GM23248 (cell line): ENCODE results near the gene PRKCA. TPM values are rescaled to one million over a fixed set of nuclear protein-coding genes. Genes with fewer than 3 reads are reported as not detected.
A peak's percentile ranks its signal among the peaks of the same experiment; 100 is the strongest.

Experiments
- DNase-seq: peaks from one replicate; pipeline ENCODE4 v3.0.0-alpha.2; 2015
- H2AFZ ChIP-seq: fragments of 200-600 bp; sonication (generic); 2 replicates; pipeline ENCODE4 v1.6.1; 2016; ENCODE audit warnings: antibody characterized with exemption
- H3F3A ChIP-seq: fragments of 200-600 bp; sonication (generic); 2 replicates; pipeline ENCODE4 v1.6.1; 2016; ENCODE audit warnings: mild to moderate bottlenecking, antibody characterized with exemption, mixed run types; ENCODE audit not compliant: insufficient read depth
- H3K27ac ChIP-seq: fragments of 200-600 bp; sonication (generic); 2 replicates; pipeline ENCODE4 v1.5.1; 2016; ENCODE audit warnings: mild to moderate bottlenecking
- H3K27me3 ChIP-seq: fragments of 200-600 bp; sonication (generic); replicated peaks from 2 replicates; pipeline ENCODE4 v1.6.1; 2016; ENCODE audit warnings: mild to moderate bottlenecking; ENCODE audit not compliant: insufficient read depth
- H3K36me3 ChIP-seq: fragments of 200-600 bp; sonication (generic); 2 replicates; pipeline ENCODE4 v1.6.1; 2016; ENCODE audit warnings: low read depth, mild to moderate bottlenecking
- H3K4me1 ChIP-seq: fragments of 200-600 bp; sonication (generic); 2 replicates; pipeline ENCODE4 v1.6.1; 2016; ENCODE audit warnings: mild to moderate bottlenecking; ENCODE audit not compliant: insufficient read depth
- H3K4me2 ChIP-seq: fragments of 200-600 bp; sonication (generic); one replicate; pipeline ENCODE4 v1.6.1; 2016; ENCODE audit warnings: mild to moderate bottlenecking; ENCODE audit not compliant: unreplicated experiment
- H3K4me3 ChIP-seq: fragments of 200-600 bp; sonication (generic); 2 replicates; pipeline ENCODE4 v1.5.1; 2016; ENCODE audit warnings: mild to moderate bottlenecking
- H3K79me2 ChIP-seq: fragments of 200-600 bp; sonication (generic); 2 replicates; pipeline ENCODE4 v1.6.1; 2016; ENCODE audit warnings: mild to moderate bottlenecking; ENCODE audit not compliant: insufficient read depth
- H3K9ac ChIP-seq: fragments of 200-600 bp; sonication (generic); 2 replicates; pipeline ENCODE4 v1.6.1; 2016; ENCODE audit warnings: mild to moderate bottlenecking
- H3K9me2 ChIP-seq: fragments of 200-600 bp; sonication (generic); 2 replicates; pipeline ENCODE4 v1.6.1; 2016; ENCODE audit warnings: mixed run types, mild to moderate bottlenecking, moderate library complexity; ENCODE audit not compliant: insufficient read depth
- H3K9me3 ChIP-seq: fragments of 200-600 bp; sonication (generic); one replicate; pipeline ENCODE4 v1.6.1; 2017; ENCODE audit warnings: low read depth
- H4K20me1 ChIP-seq: fragments of 200-600 bp; sonication (generic); 2 replicates; pipeline ENCODE4 v1.6.0; 2016; ENCODE audit not compliant: insufficient read depth
- EZH2 ChIP-seq: fragments of 200-600 bp; sonication (generic); IDR thresholded peaks from 2 replicates; pipeline ENCODE4 v1.6.1; 2018; ENCODE audit warnings: antibody characterized with exemption, mild to moderate bottlenecking; ENCODE audit not compliant: insufficient read depth, poor library complexity, severe bottlenecking
- EZH2phosphoT487 ChIP-seq: fragments of 200-600 bp; sonication (generic); IDR thresholded peaks from 2 replicates; pipeline ENCODE4 v1.6.1; 2018; ENCODE audit warnings: antibody characterized with exemption, moderate library complexity, mild to moderate bottlenecking, low read depth; ENCODE audit not compliant: insufficient read depth
- WGBS, 2 experiments: methylation state at CpG; one replicate each; pipeline ENCODE4 v1.1.6; 2015 to 2017; ENCODE audit warnings: low lambda C conversion rate in 2 of 2, low coverage in 1 of 2; ENCODE audit errors: missing lambda C conversion rate in 2 of 2; 5-methylcytosine and 5-hydroxymethylcytosine counted together
- in situ Hi-C: fragments of 300-500 bp; cut with MboI; formaldehyde crosslinking; loops from 2 replicates; pipeline ENCODE4 v1.15.0; 2020
- polyA plus RNA-seq: library from polyadenylated mRNA; unstranded; fragments of >200 nt; fragmentation: Nextera tagmentation; extraction: Ambion mirVana; gene quantifications from 2 replicates; pipeline ENCODE4 v1.2.1, GENCODE V29; 2016
- total RNA-seq: library from RNA; depleted of rRNA; stranded (reverse); fragments of >200 nt; shearing (Covaris generic); gene quantifications from 2 replicates; pipeline ENCODE4 v1.2.3, GENCODE V29; 2014

PRKCA gene
- total and polyA plus RNA-seq, 2 experiments from 2014 or later: 17.3 to 28.5 TPM

DNA sequence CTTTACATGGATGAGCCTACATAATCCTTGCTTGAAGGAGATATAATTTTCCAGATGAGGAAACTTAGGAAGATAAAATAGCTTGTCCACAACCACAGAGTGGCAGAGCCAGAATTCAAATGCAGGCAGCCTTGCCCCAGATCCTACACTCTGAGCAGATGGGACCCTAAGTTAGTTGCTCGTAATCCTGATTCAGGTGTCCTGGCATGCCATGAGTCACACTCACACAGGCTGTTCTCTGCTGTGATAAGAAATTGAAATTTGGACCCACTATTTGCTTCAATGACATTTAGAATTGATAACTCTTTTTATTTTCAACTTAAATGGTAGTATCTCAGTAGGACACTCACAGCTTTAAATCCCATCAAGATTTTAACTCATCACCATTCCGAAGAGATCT, 381.8 kb downstream of the PRKCA start:
- no peak overlapping the region for H3K9ac ChIP-seq
- peaks cover 7% of the 10 kb centered on the region; the same call in 1 of the 2 replicates for H3K79me2 ChIP-seq
- no peaks in the 10 kb centered on the region for H3K4me1 ChIP-seq
- no peak overlapping the region for H3K27ac ChIP-seq
- H3K4me2 ChIP-seq: no peak overlapping the region
- H3K27me3 ChIP-seq: no peaks in the 10 kb centered on the region
- WGBS, 2 experiments: 94% methylated on average over 2 of the region's 2 CpGs
- peaks cover 12% of the 10 kb centered on the region for H4K20me1 ChIP-seq
- H3K9me2 ChIP-seq: no peaks in the 10 kb centered on the region
- in situ Hi-C loops: loop anchor here (25.0 kb wide), 2 partner anchors 222 to 1422 kb away; no protein-coding TSS in a partner anchor
- no peaks in the 10 kb centered on the region for H3K9me3 ChIP-seq
- no peak overlapping the region for H3K4me3 ChIP-seq
- H3F3A ChIP-seq: peaks cover 11% of the 10 kb centered on the region; the same call in 1 of the 2 replicates
- H3K36me3 ChIP-seq: peaks cover 21% of the 10 kb centered on the region
- TF ChIP-seq EZH2: no peak
- no peak for TF ChIP-seq EZH2phosphoT487
- no peak overlapping the region for H2AFZ ChIP-seq
- peak; percentile 8 for DNase-seq

DNA sequence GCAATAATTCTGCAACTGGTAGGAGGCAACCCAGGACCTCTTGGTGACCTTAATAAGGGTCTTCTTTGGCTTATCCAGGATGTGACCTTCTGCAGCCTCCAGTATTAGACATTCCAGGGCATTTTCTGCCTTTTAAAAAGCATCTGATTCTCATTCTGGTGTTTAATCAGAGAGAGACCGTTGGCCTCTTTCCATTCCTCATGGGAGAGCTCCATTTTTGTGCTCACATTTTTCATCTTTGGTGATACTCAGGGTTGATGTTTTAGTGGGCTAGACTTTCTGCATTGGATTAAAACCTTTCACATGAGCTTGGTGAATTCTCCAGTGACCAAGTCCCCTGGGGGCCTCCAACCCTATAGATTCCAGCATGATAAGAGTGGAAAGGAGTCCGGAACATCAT, 382.3 kb downstream of the PRKCA start:
- 71 to 91% methylated on average over 2 of the region's 2 CpGs for WGBS, 2 experiments
- Histone ChIP-seq H3K27me3 (no peaks in the 10 kb centered on the region), H3K79me2 (peaks cover 7% of the 10 kb centered on the region; the same call in 1 of the 2 replicates), H3K9ac (no peak overlapping the region), H3F3A (0 out of 2 replicates have a peak, but pooled peaks cover 6% of the 10 kb centered on the region), H3K4me1 (no peaks in the 10 kb centered on the region), H3K9me3 (no peaks in the 10 kb centered on the region), H3K36me3 (peaks cover 26% of the 10 kb centered on the region), H4K20me1 (peaks cover 9% of the 10 kb centered on the region), H3K4me3 (no peak overlapping the region), H3K4me2 (no peak overlapping the region), H3K9me2 (no peaks in the 10 kb centered on the region), H3K27ac (no peak overlapping the region), H2AFZ (no peak overlapping the region)
- in situ Hi-C loops: loop anchor here (25.0 kb wide), 2 partner anchors 222 to 1422 kb away; no protein-coding TSS in a partner anchor
- DNase-seq: no peak
- TF ChIP-seq EZH2: no peak

DNA sequence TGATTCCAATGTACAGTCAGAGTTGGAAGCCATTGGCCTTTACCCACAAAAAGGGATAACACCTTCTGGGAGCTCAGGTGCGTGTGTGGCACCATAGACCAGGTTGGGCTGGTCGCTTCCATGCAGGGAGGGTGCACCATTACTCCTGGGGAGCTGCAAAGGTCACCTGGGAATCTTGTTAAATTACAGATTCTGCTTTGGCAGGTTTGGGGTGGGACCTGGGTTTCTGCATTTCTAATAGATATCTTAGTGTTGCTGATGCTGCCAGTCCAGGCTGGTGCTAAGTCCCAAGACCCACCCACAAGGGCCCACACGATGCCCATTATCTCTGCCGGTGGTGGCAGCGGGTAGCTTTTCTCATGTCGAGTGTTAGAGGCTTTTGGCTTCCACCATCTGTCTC, 384.2 kb downstream of the PRKCA start:
- no peaks in the 10 kb centered on the region for H3K9me2 ChIP-seq
- no peaks in the 10 kb centered on the region for H3K27me3 ChIP-seq
- in situ Hi-C loops: loop anchor here (25.0 kb wide), 2 partner anchors 224 to 1424 kb away; no protein-coding TSS in a partner anchor
- H4K20me1 ChIP-seq: peaks cover 3% of the 10 kb centered on the region; the same call in 1 of the 2 replicates
- DNase-seq: no peak
- no peak overlapping the region for H3K4me3 ChIP-seq
- 83 to 87% methylated on average over 6 of the region's 6 CpGs for WGBS, 2 experiments
- no peaks in the 10 kb centered on the region for H3K9me3 ChIP-seq
- no peak overlapping the region for H3K27ac ChIP-seq
- TF ChIP-seq EZH2phosphoT487 (no peak), EZH2 (no peak)
- H3K4me1 ChIP-seq: 0 out of 2 replicates have a peak, but pooled peaks cover 3% of the 10 kb centered on the region
- no peaks in the 10 kb centered on the region for H3F3A ChIP-seq
- no peak overlapping the region for H3K9ac ChIP-seq
- no peak overlapping the region for H2AFZ ChIP-seq
- peaks cover 7% of the 10 kb centered on the region; the same call in 1 of the 2 replicates for H3K79me2 ChIP-seq
- no peak overlapping the region for H3K4me2 ChIP-seq
- H3K36me3 ChIP-seq: peaks cover 29% of the 10 kb centered on the region

DNA sequence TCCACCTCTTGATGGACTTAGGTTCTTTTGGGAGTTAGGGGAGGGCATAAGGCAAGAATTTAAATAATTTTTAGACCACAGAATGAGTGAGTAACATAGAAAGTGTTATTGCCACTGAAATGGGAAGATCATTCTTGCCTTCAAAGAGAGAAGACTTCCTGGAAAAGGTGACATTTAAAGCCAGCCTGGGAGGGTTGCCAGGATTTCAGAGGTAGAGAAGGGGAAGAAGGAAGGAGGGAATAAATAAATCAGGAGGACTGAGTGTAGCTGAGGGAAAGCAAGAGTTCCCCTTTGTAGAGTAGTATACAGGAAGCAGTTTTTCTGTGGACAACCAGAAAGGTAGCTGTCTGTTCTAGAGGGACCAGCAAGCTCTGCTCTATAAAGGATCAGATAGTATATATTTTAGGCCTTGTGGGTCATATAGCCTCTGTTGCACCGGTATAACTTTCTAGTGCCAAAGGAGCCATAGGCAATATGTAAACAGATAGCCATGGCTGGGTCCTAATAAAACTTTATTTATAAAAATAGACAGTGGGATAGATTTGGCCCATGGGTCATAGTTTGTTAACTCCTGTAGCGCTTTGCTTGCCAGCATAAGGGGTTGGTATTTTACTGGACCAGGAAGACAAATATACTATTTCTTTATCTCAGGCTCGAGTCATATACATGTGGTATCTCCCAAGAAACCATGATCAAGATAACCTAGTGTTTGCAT, 385.3 kb downstream of the PRKCA start:
- 83 to 89% methylated on average over 3 of the region's 3 CpGs for WGBS, 2 experiments
- no peak overlapping the region for H3K27ac ChIP-seq
- in situ Hi-C loops: loop anchor here (25.0 kb wide), 2 partner anchors 225 to 1425 kb away; no protein-coding TSS in a partner anchor
- no peaks in the 10 kb centered on the region for H3K9me3 ChIP-seq
- H4K20me1 ChIP-seq: peaks cover 3% of the 10 kb centered on the region; the same call in 1 of the 2 replicates
- peaks cover 3% of the 10 kb centered on the region; the same call in 1 of the 2 replicates for H3F3A ChIP-seq
- H3K4me3 ChIP-seq: no peak overlapping the region
- H3K27me3 ChIP-seq: no peaks in the 10 kb centered on the region
- no peak overlapping the region for H3K9ac ChIP-seq
- TF ChIP-seq EZH2phosphoT487 (no peak), EZH2 (no peak)
- DNase-seq: no peak
- peaks cover 8% of the 10 kb centered on the region; the same call in 1 of the 2 replicates for H3K4me1 ChIP-seq
- no peak overlapping the region for H3K4me2 ChIP-seq
- peaks cover 6% of the 10 kb centered on the region; the same call in 1 of the 2 replicates for H3K79me2 ChIP-seq
- H3K9me2 ChIP-seq: no peaks in the 10 kb centered on the region
- no peak overlapping the region for H2AFZ ChIP-seq
- peaks cover 30% of the 10 kb centered on the region for H3K36me3 ChIP-seq
